ENCODE data around the gene MTR.
"Not testable (repeated sequence)": the region's sequence is repeated elsewhere in the genome, so short reads cannot be mapped to it uniquely, and the experiment has no call there.

The MTR gene

DNA sequence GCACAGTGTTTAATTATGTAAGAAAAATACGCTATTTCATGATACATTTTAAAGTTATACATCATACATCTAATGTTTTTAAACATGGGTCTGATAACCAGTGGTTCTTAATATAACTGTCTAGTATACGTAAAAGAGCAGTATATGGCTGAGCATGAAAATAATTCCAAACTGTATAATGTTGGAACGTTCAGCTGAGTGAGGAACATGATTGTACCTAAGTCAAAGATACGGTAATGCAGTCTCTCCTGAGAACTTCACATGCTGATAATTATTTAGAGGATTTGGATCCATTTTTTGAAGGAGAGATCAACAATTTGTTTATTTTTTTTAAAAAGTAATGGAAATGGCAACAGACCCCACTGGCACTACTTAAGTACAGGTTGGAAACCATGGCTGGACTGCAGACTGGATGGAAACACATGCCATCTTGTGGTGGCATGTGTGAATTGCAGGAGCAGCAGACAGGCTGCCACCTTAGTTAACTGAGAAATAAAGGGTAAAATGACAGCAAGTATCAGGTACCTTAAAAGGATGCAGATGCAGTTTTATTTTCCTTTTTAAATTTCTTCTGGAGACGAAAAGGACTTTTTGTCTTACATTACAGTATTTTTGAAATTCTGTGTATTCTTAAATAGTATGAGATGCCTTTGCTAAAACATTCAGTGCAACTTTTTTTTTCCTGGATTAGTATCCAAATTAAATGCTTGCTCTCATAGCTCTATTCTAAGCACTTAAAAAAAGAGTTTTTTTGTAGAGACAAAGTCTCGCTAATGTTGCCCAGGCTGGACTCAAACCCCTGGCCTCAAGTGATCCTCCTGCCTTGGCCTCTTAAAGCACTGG is 73.8 kb downstream of the MTR start:
- DNase-seq, result peak; percentile 29

DNA sequence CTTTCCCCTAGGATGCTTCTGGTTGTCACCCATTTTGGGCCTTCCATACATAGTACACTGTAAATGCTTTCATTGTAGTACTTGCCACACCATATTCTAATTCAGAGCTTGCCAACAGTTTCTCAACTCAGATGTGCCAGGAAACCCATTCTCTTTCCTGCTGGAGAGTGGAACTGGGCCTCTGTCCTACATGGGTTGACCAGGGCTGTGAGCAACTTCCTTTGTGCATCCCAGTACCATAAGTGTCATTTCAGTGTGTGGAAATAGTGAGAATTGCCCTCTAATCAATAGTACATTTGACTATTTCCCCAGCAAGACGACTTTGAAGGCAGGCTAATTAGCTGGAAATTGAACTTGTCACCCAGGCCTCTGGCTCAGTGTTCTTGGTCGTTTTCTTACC is 74.8 kb downstream of the MTR start:
- no peak for DNase-seq

DNA sequence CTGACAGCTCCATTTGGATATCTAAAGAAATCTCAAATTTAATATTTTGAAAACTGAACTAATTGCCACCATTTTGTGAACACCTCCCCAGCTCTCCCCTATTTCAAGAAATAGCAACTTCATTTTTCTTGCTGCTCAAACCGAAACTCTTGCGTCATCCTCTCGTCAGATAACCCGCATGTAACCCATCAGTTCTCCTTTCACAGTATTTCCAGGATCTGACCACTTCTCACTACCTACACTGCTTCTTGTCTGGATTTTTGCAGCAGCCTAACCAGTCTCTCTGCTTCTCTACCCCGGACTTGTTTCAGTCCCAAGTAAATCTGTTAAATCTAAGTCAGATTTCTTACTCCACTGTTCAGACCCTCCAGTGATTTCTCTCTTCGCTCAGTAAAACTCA is 75.6 kb downstream of the MTR start:
- no peak for DNase-seq

DNA sequence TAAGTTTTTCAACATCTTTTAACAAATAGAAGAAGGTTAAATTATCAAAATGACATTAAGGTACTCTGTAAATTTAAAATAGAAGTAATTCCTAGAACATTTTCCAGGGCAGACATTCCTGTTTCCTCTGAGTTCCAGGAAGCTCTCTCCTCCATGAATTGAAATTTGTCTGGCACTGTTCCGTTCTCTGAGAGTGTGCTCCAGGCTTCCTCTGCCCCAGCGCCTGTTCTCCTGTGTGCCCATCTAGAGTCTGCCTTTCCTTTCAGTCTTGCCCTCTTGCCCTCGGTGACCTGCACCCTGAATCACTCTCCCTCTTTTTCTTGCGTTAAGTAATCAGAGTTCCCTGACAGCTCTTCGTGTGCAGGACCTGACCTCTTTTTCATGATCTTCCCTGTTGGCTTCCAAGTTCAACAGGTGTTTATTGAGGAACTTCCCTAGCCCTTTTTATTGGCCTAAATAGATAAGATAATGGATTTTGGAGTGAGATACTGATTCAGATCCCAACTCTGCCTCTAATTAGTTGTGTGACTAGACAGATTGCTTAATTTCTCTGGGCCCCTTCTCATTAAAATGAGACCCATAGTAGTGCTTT is 77.1 kb downstream of the MTR start:
- DNase-seq, result no peak

DNA sequence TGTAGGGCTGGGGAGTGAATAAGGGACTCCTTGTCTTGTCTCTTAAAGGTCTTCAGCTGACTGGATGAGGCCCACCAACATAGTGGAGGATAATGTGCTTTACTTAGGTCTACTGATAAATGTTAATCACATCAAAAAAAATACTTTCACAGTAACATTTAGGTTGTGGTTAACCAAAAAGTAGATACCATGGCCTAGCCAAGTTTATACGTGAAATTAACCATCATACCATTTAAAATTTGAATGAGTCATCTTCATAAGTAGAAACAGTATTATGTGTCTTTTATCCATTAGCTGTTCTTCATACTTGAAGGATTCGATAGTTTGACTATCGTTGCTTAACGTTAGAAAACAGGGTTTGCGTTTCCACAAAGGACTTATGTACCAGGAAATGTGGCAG is 80.9 kb downstream of the MTR start:
- DNase-seq, result no peak

DNA sequence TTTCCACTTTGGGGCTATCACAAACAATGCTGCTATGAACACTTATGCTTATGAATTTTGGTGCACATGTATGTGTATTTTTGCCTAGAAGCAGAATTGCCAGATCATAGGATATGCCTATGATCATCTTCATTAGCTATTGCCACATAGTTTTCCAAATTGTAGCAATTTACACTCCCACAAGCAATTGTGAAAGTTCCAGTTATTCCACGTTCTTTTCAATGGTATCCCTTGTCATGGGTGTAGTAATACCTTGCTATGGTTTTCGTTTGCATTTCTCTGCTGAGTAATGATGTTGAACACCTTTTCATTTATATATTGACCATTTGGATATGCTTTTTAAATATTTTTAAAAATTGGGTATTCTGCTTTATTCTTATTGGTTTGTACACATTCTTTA is 82.6 kb downstream of the MTR start:
- DNase-seq, result no peak

DNA sequence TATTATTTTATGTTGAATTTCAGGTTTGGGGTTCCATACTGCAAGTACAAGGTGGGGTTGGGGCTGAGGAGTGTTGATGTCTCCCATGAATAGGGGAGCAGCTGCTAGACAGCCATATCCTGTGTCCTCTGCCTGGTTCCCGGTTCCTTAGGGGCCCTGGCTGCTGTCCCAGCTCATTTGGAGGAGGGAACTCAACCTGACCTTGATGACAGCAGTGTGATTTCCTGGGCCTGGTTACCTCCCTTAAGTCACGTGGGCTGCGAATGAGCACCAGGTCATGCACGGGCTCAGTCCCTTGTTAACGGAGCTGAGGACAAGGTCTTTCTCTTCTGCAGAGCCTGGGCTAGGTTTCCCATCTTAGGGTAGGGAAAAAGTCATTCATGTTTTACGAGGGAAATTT is 85.1 kb downstream of the MTR start:
- no peak for DNase-seq

DNA sequence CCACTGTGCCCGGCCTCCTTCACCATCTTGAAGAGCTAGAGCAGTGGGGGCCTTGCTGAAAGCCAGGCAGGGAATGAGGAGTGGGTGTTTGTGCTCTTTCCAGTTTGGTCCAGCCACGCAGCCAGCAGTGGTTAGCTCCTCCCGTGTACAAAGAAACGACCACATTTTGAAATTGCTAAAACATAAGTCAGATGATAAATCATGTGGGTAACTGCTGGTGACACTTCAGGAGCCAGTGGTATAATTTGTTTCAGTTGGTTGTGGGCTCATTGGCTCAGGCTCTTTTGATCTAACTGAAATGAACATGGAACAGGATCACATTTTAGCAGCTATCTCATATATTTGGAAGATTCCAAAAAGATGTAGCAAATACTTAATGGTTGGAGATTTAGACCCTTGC is 87.6 kb downstream of the MTR start:
- no peak for DNase-seq

DNA sequence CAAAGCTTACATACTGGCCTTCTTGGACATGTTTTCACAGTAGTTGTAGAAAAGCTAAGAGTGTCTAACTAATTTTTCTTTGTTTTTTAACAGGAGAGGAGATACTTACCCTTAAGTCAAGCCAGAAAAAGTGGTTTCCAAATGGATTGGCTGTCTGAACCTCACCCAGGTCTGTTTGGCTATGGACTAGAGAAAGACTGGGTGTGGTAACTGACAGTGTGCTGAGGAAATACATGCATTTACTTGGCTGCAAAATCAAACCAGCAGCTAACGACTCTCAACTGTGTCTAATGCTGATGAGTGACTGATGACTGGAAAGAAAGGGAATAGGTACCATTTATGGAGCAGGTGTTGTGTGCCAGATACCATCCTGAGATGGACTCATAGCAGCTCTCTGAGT is 91.1 kb downstream of the MTR start:
- no peak for DNase-seq

DNA sequence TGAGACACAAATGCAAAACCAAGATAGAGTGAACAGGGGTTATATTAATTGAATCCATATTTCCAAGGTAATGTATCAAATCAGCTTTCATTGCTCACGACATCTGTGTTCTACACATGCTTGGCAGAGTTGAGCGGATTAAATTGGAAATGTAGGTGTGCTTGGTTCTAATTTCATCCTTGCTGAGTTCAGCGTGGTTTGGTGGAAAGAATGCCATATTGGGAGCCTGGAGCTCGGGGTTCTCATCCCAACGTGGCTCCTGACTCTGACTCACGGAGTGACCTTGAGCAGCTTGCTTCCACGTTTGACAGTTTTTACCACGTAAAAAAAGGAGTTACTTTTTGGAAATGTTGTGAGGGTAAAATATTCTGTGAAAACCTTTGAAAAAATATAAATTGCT is 92.0 kb downstream of the MTR start:
- no peak for DNase-seq

DNA sequence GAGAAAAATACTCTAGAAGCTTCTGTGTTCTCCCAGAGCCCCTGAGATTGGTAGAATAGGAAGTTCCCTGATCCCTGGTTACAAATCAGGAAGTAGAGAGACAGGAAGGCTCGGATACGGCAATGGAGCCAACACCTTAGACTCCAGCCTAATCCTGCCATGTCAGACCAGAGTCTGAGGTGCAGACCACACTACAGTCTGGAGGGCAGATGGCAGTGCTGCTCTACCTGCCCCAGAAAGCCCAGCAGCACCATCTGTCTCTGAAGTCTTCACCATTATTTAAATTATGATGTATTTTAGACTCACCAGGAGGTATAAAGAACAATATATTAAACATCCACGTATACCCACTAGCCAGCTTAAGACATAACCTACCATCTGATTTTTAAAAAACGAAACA is 93.0 kb downstream of the MTR start:
- no peak for DNase-seq

DNA sequence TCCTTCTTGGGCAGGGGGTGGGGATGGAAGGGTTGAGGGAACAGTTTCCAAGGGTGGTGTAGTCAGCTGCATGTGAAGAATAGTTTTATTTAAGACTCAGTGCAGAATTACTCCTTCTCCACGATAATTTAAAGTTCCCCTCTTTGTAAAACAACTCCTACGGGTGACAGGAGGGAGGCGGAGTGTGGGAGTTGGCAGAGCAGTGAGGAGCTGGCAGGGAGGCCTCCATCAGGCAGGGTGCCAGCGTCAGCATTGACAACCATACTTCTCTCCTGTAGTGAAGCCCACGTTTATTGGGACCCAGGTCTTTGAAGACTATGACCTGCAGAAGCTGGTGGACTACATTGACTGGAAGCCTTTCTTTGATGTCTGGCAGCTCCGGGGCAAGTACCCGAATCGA is 93.8 kb downstream of the MTR start:
- DNase-seq, result no peak

DNA sequence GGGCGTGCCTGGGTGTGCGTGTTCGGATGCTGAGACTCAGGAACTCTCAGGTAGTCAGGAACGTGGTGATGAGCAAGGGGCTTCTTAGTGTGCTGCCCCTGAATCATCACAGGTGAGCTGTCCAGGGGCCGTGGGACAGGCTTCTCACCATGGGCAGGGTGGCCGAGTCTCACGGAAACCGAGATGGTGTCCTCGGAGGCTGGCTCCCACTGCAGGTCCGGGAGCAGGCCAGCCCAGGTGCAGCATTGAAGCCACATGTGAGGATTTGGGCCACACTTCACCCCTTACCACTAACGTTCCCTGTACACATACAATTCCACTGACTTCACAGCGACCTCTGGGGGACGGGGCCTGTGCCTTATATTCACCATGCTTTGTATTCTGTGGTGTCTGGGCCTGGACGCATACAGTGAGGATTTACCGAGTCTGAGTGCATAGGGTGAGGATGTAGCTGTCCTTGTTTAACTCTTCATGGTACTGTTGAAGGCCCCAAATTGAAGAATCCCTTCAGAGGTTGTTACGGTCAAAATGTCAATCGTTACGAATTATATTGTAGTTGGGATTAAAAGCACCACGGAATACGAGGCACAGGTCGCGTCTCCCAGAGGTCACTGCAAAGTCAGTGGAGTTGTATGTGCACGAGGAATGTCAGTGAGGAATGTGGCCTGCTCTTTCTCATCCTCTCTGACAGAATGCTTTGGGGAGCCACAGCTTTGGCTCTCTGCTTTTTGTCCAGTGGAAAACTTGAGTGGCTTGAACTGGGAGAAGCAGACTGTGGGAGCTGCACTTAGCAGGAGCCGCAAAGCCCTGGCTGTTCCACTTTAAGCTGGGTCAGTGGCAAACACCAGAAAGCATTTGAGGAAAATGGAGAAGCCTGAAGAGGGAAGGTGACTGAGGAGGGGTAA is 95.3 kb downstream of the MTR start:
- DNase-seq, result no peak

DNA sequence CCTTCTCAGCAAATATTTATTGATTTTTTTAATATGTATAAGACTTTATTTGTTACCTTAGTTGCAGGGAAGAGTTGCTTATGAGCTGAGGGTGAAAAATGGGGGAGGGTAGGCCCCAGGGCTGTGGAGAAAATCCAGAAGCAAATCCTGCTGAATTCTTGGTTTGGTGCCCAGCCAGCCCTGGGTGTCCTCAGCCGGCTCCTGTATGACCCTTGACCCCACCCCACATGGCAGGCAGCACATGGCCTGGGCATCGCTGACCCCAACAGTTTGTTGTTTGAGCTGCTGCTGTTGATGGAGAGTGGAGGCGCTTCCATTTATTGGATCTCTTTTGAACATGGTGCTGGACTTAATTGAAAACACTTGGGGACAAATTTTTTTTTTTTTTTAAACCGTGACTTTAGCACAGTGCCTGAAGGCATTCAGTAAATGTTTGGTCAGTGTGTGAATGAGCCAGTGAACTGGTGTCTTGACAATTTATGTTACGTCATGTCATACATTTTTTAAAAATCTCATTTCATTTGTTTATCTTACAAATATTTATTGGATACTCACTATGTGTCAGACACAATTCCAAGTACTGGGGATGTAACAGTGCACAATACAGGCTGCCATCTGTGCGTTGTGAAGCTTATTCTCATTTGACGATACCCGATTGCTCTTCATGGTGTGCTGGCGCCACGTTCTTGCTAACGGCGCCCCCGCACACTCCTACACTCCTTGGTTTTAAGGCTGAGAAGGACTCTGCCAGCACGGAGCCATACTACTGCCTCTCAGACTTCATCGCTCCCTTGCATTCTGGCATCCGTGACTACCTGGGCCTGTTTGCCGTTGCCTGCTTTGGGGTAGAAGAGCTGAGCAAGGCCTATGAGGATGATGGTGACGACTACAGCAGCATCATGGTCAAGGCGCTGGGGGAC is 98.8 kb downstream of the MTR start:
- no peak for DNase-seq

DNA sequence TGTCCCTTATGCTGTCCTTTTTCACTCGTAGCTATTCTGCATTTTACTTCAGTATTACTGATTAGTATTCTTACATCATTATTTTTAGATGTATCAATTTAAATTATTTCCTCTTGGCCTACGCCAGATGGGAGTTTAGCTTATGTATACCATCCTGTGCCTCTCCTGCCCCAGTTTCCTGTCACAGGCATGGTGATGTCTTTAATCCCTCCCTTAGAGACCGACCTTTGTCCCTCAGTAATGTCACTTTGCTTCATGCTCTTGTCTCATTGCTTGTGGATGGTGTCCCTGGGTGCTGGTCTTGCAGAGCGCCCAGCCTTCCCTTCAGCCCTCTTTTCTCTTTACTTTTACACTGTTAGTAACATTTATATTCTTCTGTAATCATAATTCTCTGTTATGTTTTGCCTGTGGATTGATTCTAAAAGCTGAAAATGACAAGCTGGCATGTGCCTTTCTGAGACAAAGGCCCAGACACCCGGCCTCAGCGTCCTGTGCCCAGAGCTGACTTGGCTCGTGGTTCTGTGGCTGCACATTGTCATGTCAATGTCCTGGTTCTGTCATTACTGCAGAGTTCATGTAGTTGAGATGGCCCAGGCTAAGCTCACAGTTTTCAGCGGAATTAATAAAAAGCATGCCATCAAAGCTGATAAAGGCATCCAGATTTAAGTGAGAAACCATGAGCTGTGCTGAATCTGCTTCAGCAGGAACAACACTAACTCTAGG is 100.7 kb downstream of the MTR start:
- no peak for DNase-seq

DNA sequence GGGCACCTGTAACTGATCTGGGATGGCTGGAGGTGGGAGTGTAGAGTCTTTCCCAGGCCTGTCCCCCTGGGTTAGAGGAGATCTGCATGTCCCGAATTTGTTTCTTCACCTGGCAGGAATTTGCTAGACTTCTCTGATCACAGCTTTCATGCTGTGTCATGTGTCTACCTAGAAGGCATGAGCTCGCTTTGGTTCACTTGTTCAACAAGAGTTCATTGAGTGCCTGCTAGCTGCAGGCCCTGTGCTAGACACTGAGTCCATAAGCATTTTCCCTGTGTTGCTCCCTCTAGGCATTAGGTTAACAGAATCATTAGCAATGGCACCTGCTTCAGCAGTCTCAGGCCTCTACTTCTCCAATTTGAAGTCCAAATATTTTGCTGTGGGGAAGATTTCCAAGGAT is 101.6 kb downstream of the MTR start:
- DNase-seq, result no peak

DNA sequence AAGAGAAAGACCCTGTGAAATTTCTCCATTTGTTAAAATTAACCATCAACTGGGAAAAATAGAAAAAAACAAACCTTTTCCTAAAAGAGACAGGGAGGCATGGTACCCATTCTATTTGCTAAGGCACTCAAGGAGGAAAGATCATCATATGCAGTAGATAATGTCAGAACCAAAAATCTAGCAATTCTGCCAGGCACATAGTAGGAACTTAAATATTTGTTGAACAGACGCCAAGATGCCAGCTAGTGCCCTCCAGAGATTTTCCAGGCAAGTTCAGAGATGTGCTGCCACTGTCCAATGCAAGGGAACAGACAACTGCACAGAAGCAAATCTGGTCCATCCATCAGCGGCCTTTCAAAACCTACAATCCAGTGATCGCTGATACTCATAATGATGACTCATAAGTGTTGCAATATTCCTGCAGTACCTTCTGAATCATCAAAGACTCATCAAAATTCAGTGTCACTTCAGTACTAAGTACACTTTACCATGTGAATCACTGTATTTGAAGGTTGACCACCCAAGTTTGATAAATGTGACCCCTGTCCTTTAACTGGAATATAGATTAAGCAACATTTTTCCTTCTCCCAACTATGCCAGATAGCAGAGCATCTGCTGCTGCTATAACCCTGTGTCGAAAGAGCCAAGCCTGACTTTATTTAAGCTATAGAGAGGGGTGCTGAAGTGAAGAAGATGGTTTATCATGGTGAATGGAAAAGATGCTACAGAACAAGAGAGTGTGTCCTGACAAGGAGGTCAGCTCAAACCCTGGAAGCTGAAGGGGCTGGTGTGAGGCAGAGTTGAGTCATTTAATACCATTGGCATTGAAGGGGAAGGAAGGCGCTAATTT is 110.0 kb downstream of the MTR start:
- no peak for DNase-seq

DNA sequence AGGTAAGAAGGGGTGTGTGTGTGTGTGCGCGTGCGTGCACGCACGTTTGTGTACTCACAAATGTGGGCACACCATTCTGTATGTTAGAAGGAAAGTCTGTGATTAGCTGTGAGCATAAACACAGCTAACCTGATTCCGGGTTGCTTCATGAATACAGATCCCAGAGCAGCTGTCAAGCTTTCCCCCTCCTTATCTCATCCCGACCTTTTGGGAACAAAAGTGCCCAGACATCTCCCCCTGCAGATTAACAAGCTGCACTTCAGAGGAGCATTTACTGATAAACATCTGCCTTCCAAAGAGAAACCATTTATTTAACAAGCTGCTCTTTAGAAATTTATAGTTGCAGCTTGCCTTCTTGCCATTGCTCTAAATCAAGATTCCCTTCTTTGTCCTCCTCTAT is 112.1 kb downstream of the MTR start:
- DNase-seq, result no peak

DNA sequence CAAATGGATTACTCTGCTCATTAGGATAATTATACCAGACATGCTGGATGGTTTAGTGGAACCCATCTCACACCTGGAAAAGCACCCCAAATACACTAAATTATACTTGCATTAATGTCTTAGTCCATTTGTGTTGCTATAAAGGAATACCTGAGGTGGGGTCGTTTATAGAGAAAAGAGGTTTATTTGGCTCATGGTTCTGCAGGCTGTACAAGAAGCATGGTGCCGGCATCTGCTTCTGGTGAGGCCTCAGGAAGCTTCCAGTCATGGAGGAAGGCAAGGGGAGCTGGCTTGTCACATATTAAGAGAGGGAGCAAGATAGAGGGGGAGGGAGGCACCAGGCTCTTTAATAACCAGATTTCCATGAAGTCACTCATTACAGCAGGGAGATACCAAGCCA is 113.6 kb downstream of the MTR start:
- no peak for DNase-seq

DNA sequence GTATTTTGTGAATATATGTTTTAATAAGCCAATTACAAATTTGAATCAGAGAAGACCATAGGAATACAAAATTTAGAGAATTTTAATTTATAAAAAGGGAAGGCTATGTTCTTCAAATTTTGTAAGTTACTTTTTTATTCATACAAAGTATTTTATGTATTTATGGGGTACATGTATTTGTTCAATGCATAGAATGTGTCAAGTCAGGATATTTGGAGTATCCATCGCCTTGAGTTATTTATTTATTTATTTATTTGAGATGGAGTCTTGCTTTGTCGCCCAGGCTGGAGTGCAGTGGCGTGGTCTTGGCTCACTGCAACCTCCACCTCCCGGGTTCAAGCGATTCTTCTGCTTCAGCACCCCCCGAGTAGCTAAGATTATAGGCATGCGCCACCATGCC is 116.0 kb downstream of the MTR start:
- not testable (repeated sequence) for DNase-seq
